ENCODE results near the gene PRTFDC1. TPM values are rescaled to one million over a fixed set of nuclear protein-coding genes. Genes with fewer than 3 reads are reported as not detected.

The PRTFDC1 gene
- total and polyA plus RNA-seq, 2 of the 8 experiments (the other 6 are each of a cell fraction or from before 2014, with no cell fraction given), result 5.9 to 6.6 TPM

DNA sequence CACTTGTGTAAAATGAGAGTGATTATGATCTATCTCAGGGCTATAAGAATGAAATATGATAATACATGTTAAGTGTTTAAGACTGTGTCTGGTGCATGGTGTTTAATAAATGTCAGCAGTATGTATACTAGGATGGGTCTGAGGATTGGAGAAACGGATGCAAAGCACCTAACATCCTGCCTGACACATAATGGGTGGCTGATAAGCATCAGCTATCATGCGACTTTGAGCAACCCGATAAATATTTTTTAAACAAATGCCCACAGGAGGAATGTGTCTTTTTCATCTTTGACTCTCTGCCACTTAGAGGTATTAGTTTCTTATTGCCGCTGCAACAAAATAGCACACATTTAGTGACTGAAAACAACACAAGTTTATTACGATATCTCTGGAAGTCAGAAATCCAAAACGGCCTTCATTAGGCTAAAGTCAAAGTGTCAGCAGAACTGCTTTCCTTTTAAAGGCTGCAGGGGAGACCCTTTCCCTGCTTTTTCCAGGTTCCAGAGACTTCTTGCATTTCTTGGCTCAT, 135.5 kb downstream of the PRTFDC1 start (continued):
- TF ChIP-seq CHD7 (IDR thresholded peaks at IDR 0.05; ENCODE audit: insufficient replicate concordance, low read length), result no peak
- no peak for TF ChIP-seq E2F6 (IDR thresholded peaks at IDR 0.05)
- TF ChIP-seq NANOG (IDR thresholded peaks at IDR 0.05; ENCODE audit: insufficient read depth, low read depth, low read length, poor library complexity, severe bottlenecking), result no peak
- no peak for TF ChIP-seq YY1 (IDR thresholded peaks at IDR 0.05; ENCODE audit: low read depth, low read length)
- TF ChIP-seq SP1 (IDR thresholded peaks at IDR 0.05; ENCODE audit: low read depth, low read length), result no peak
- no peak for TF ChIP-seq NRF1 (IDR thresholded peaks at IDR 0.05; ENCODE audit: low read depth, low read length)
- TF ChIP-seq SAP30 (IDR thresholded peaks at IDR 0.05; ENCODE audit: insufficient read depth, insufficient replicate concordance, low read length), result no peak
- TF ChIP-seq, protein P1, sequence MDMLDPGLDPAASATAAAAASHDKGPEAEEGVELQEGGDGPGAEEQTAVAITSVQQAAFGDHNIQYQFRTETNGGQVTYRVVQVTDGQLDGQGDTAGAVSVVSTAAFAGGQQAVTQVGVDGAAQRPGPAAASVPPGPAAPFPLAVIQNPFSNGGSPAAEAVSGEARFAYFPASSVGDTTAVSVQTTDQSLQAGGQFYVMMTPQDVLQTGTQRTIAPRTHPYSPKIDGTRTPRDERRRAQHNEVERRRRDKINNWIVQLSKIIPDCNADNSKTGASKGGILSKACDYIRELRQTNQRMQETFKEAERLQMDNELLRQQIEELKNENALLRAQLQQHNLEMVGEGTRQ (IDR thresholded peaks at IDR 0.05; ENCODE audit: low read length), result no peak
- TF ChIP-seq PHF8 (conservative IDR thresholded peaks at IDR 0.05; ENCODE audit: low read depth, low read length), result no peak

Data from H1 (cell line).